RWPE2 (cell line): ENCODE measurements around the gene ITPR1.

Source experiments
- ATAC-seq: fragments of 200-7000 bp; cut with Tn5 transposase; 3 replicates; pipeline ENCODE4 v1.9.1; 2021; ENCODE audit warnings: low read depth
- DNase-seq: peaks from one replicate; pipeline ENCODE4 v3.0.0-alpha.2; 2020; ENCODE audit warnings: low spot score
- H3K27ac ChIP-seq: fragments of 450-650 bp; 2 replicates; pipeline ENCODE4 v1.5.1; 2017; ENCODE audit warnings: mild to moderate bottlenecking; ENCODE audit not compliant: poor library complexity, severe bottlenecking
- H3K27me3 ChIP-seq: fragments of 250-450 bp; sonication (Bioruptor Pico); 2 replicates; pipeline ENCODE4 v1.5.1; 2021; ENCODE audit warnings: mild to moderate bottlenecking, moderate library complexity; ENCODE audit not compliant: insufficient read depth, poor library complexity, severe bottlenecking
- H3K36me3 ChIP-seq: fragments of 250-450 bp; sonication (Bioruptor Pico); 2 replicates; pipeline ENCODE4 v1.5.1; 2020; ENCODE audit warnings: low read depth, mild to moderate bottlenecking, moderate library complexity
- H3K4me1 ChIP-seq: fragments of 250-450 bp; sonication (Bioruptor Pico); 2 replicates; pipeline ENCODE4 v1.5.1; 2021; ENCODE audit warnings: mild to moderate bottlenecking, moderate library complexity; ENCODE audit not compliant: insufficient read depth, poor library complexity, severe bottlenecking
- H3K4me3 ChIP-seq: fragments of 250-450 bp; sonication (Bioruptor Pico); 2 replicates; pipeline ENCODE4 v1.5.1; 2021; ENCODE audit warnings: mild to moderate bottlenecking, moderate library complexity; ENCODE audit not compliant: severe bottlenecking
- H3K9me3 ChIP-seq: fragments of 250-450 bp; sonication (Bioruptor Pico); 2 replicates; pipeline ENCODE4 v1.5.1; 2021; ENCODE audit warnings: mild to moderate bottlenecking, moderate library complexity; ENCODE audit not compliant: severe bottlenecking
- TF ChIP-seq, protein P1 (sequence below): fragments of 450-650 bp; IDR thresholded peaks from one replicate; pipeline ENCODE4 v1.5.1; 2017; ENCODE audit warnings: mild to moderate bottlenecking, moderate library complexity; ENCODE audit not compliant: poor library complexity, severe bottlenecking

Gene ITPR1

GRCh38 chr3:4709341-4709740, 216.2 kb downstream of the ITPR1 start:
- peaks cover 10% of the 10 kb centered on the region for H3K4me1 ChIP-seq
- TF ChIP-seq, protein P1, sequence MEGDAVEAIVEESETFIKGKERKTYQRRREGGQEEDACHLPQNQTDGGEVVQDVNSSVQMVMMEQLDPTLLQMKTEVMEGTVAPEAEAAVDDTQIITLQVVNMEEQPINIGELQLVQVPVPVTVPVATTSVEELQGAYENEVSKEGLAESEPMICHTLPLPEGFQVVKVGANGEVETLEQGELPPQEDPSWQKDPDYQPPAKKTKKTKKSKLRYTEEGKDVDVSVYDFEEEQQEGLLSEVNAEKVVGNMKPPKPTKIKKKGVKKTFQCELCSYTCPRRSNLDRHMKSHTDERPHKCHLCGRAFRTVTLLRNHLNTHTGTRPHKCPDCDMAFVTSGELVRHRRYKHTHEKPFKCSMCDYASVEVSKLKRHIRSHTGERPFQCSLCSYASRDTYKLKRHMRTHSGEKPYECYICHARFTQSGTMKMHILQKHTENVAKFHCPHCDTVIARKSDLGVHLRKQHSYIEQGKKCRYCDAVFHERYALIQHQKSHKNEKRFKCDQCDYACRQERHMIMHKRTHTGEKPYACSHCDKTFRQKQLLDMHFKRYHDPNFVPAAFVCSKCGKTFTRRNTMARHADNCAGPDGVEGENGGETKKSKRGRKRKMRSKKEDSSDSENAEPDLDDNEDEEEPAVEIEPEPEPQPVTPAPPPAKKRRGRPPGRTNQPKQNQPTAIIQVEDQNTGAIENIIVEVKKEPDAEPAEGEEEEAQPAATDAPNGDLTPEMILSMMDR, result no peak
- no peak overlapping the region for H3K27ac ChIP-seq
- no peaks in the 10 kb centered on the region for H3K27me3 ChIP-seq
- no peaks in the 10 kb centered on the region for H3K36me3 ChIP-seq
- DNase-seq, result no peak
- no peak overlapping the region for H3K4me3 ChIP-seq
- no peak for ATAC-seq
- no peaks in the 10 kb centered on the region for H3K9me3 ChIP-seq

DNA sequence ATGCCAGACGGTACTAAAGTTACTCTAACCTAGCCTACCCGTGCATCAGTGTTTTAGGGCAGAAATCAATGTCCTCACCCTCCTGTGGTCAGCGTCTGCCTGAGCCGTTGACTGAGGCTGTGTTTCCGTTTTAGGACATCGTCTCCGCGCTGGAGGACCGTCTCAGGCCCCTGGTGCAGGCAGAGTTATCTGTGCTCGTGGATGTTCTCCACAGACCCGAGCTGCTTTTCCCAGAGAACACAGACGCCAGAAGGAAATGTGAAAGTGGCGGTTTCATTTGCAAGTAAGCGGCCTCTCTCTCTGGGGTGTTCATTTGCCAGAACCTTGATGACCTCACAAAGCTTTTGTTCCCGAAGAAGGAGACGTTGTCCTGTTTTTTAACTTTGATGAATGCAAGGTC, 217.0 kb downstream of the ITPR1 start:
- Histone ChIP-seq H3K27me3 (no peaks in the 10 kb centered on the region), H3K9me3 (no peaks in the 10 kb centered on the region), H3K36me3 (no peaks in the 10 kb centered on the region), H3K4me1 (peaks cover 10% of the 10 kb centered on the region), H3K4me3 (no peak overlapping the region), H3K27ac (no peak overlapping the region)
- TF ChIP-seq, protein P1, result no peak
- ATAC-seq, result no peak
- no peak for DNase-seq

DNA sequence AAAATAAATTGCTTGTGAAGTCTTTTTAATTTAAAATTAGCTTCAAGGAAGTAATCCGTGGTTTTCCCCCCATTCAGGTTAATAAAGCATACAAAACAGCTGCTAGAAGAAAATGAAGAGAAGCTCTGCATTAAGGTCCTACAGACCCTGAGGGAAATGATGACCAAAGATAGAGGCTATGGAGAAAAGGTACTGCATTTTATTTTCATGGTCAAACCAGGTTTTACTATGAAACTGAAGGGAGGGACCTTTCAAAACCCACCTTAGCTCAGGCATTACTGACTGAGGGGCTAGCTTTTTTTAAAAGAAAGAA, 218.5 kb downstream of the ITPR1 start:
- Histone ChIP-seq H3K27me3 (no peaks in the 10 kb centered on the region), H3K9me3 (no peaks in the 10 kb centered on the region), H3K36me3 (no peaks in the 10 kb centered on the region), H3K27ac (peak overlapping the region; percentile 61), H3K4me3 (no peak overlapping the region), H3K4me1 (peaks cover 10% of the 10 kb centered on the region)
- DNase-seq, result no peak
- TF ChIP-seq, protein P1, result peak; percentile 72
- ATAC-seq, result peak; percentile 33

DNA sequence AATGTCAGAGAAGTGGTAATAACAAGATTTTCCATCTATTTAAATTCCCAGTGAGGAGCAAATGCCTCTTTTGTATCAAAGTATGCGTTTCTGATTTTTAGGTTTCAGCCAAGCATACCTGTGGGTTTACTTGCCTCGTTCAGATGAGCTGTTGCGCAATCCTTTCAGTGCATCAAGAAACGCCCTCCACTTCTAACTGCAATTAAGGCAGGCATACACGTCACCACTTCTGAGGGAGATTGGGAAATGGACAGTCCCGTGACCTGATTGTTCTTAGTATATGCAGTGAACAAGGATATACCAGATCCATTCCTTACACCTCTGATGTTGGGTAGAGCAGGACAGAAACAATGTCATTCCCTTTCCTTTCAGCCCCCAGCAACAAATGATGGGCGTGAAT, 219.0 kb downstream of the ITPR1 start:
- Histone ChIP-seq H3K4me3 (no peak overlapping the region), H3K9me3 (no peaks in the 10 kb centered on the region), H3K4me1 (peaks cover 10% of the 10 kb centered on the region), H3K27ac (peak overlapping the region; percentile 61), H3K36me3 (no peaks in the 10 kb centered on the region), H3K27me3 (no peaks in the 10 kb centered on the region)
- ATAC-seq (peak; percentile 80), DNase-seq (peak; percentile 86)
- TF ChIP-seq, protein P1, result no peak

GRCh38 chr3:4714045-4714444, 220.9 kb downstream of the ITPR1 start:
- H3K36me3 ChIP-seq, result no peaks in the 10 kb centered on the region
- DNase-seq, result no peak

More at GRCh38 chr3:4714045-4714444, 220.9 kb downstream of the ITPR1 start:
- no peak for ATAC-seq
- no peaks in the 10 kb centered on the region for H3K27me3 ChIP-seq
- peaks cover 10% of the 10 kb centered on the region for H3K4me1 ChIP-seq
- TF ChIP-seq, protein P1, result no peak
- H3K27ac ChIP-seq, result no peak overlapping the region
- no peak overlapping the region for H3K4me3 ChIP-seq
- no peaks in the 10 kb centered on the region for H3K9me3 ChIP-seq
